ES-I3 (cell line): Measurements from ENCODE around the gene PRTG.

Source experiments
- H3K36me3 ChIP-seq: 2 replicates; pipeline ENCODE4 v1.6.1; 2013; ENCODE audit warnings: mild to moderate bottlenecking, low read length, control low read depth, moderate library complexity; ENCODE audit not compliant: insufficient read depth
- H3K4me1 ChIP-seq: 2 replicates; pipeline ENCODE4 v1.6.1; 2013; ENCODE audit warnings: mild to moderate bottlenecking, control low read depth, low read length; ENCODE audit not compliant: insufficient read depth
- H3K9ac ChIP-seq: 2 replicates; pipeline ENCODE4 v1.6.1; 2013; ENCODE audit warnings: low read depth, mild to moderate bottlenecking, low read length, moderate library complexity
- H3K9me3 ChIP-seq: 2 replicates; pipeline ENCODE4 v1.6.1; 2013; ENCODE audit warnings: mild to moderate bottlenecking, low read length, moderate library complexity; ENCODE audit not compliant: control insufficient read depth, insufficient read depth

The PRTG gene

GRCh38 chr15:55573224-55573623 lies 169.7 kb downstream of the PRTG start:
- Histone ChIP-seq H3K9ac (no peak overlapping the region), H3K9me3 (no peaks in the 10 kb centered on the region; the same call in 1 of the 2 replicates), H3K4me1 (no peaks in the 10 kb centered on the region), H3K36me3 (no peaks in the 10 kb centered on the region)

DNA sequence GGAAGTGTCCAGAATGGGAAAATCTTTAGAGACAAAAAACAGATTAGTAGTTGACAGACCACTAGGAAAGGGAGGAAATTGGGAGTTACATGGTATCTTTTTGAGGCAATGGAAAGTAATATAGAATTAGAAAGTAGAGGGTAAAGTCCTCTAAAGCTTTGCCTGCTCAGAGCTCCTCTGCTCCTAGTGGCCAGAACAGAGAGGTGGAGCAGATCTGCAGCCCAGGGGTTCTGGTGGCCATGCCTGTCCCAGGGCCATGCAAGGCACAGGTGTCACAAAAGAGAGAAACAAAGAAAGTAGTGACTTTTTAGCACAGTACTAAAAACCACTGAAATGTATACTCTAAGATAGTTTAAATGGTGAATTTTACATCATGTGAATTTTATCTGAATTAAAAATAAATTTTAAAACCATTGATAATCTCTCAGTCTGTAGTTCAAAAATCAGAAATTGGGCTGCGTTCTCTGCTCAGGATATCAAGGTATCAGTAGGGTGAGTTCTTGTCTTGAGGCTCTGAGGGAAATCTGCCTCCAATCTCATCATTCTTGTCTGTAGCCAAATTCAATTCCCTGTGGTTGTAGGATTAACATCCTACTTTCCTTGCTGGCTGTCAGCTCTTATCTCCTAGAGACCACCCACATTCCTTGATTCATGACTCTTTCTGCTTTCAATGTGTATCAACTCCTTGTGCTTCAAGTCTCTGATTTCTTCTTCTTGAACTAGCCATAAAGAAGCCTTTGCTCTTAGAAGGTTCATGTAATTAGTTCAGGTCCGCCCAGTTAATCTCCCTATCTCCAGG lies 178.4 kb downstream of the PRTG start:
- Histone ChIP-seq H3K4me1 (no peaks in the 10 kb centered on the region), H3K9me3 (no peaks in the 10 kb centered on the region), H3K36me3 (no peaks in the 10 kb centered on the region), H3K9ac (no peak overlapping the region)

DNA sequence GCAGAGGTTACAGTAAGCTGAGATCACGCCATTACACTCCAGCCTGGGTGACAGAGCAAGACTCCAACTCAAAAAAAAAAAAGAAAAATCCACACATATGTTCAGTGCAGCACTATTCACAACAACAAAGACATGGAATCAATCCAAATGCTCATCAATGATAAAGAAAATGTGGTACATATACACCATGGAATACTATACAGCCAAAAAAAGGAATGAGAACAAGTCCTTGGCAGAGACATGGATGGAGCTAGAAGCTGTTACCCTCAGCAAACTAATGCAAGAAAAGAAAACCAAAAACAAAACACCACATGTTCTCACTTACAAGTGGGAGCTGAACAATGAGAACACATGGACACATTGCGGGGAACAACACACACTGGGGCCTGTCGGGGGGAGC lies 180.4 kb downstream of the PRTG start:
- H3K36me3 ChIP-seq: no peaks in the 10 kb centered on the region
- no peaks in the 10 kb centered on the region for H3K4me1 ChIP-seq
- no peak overlapping the region for H3K9ac ChIP-seq
- no peaks in the 10 kb centered on the region for H3K9me3 ChIP-seq
